Neural cell (in vitro differentiated cells): Measurements from ENCODE around the gene FOXL3.

Experiments used
- EZH2 ChIP-seq: fragments of 200-600, 300-800 bp; shearing (Covaris generic), sonication (generic); IDR thresholded peaks from 2 replicates; pipeline ENCODE4 v1.6.1; 2014; ENCODE audit warnings: antibody characterized with exemption, low read length, borderline replicate concordance, mild to moderate bottlenecking; ENCODE audit not compliant: insufficient read depth, poor library complexity, severe bottlenecking
- MXI1 ChIP-seq: fragments of 450-650 bp; conservative IDR thresholded peaks from 2 replicates; pipeline ENCODE4 v1.6.1; 2014; ENCODE audit warnings: antibody characterized with exemption, mild to moderate bottlenecking; ENCODE audit not compliant: poor library complexity, severe bottlenecking
- POLR2AphosphoS5 ChIP-seq: IDR thresholded peaks from 2 replicates; pipeline ENCODE4 v1.6.1; 2012
- RAD21 ChIP-seq: fragments of 450-650 bp; conservative IDR thresholded peaks from 2 replicates; pipeline ENCODE4 v1.6.1; 2014; ENCODE audit warnings: antibody characterized with exemption, mild to moderate bottlenecking, moderate library complexity
- SMC3 ChIP-seq: fragments of 450-650 bp; conservative IDR thresholded peaks from 2 replicates; pipeline ENCODE4 v1.6.1; 2014; ENCODE audit warnings: antibody characterized with exemption, mild to moderate bottlenecking, moderate library complexity; ENCODE audit not compliant: poor library complexity
- TAF1 ChIP-seq: IDR thresholded peaks from 2 replicates; pipeline ENCODE4 v1.6.1; 2012; ENCODE audit warnings: low read depth
- TF ChIP-seq, protein P1 (sequence below): fragments of 450-650 bp; IDR thresholded peaks from 2 replicates; pipeline ENCODE4 v1.5.1; 2014; ENCODE audit warnings: antibody characterized with exemption, mild to moderate bottlenecking, moderate library complexity; ENCODE audit not compliant: poor library complexity, severe bottlenecking
- TF ChIP-seq, protein P2 (sequence below): IDR thresholded peaks from 2 replicates; pipeline ENCODE4 v1.6.1; 2012; ENCODE audit warnings: borderline replicate concordance

DNA sequence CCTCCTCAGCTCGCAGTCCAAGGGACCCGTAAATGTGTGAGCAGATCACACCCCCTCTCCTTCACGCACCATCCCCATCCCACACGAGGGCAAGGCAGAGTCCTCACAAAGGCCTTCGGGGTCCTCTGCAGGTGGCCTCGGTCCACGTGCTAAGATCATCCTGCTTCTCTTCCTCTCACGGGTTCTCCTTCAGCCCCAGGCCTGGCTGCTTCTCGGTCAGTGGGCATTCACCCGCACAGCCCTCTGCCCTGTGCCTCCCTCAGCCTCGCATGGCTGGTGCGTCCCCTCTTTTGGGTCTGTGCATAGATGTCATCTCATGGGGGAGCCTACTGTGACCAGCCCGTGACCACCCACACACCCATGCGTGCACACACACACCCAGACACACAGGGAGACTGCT is 17.3 kb upstream of the FOXL3 start:
- no peak for TF ChIP-seq POLR2AphosphoS5
- no peak for TF ChIP-seq EZH2
- TF ChIP-seq, protein P1, sequence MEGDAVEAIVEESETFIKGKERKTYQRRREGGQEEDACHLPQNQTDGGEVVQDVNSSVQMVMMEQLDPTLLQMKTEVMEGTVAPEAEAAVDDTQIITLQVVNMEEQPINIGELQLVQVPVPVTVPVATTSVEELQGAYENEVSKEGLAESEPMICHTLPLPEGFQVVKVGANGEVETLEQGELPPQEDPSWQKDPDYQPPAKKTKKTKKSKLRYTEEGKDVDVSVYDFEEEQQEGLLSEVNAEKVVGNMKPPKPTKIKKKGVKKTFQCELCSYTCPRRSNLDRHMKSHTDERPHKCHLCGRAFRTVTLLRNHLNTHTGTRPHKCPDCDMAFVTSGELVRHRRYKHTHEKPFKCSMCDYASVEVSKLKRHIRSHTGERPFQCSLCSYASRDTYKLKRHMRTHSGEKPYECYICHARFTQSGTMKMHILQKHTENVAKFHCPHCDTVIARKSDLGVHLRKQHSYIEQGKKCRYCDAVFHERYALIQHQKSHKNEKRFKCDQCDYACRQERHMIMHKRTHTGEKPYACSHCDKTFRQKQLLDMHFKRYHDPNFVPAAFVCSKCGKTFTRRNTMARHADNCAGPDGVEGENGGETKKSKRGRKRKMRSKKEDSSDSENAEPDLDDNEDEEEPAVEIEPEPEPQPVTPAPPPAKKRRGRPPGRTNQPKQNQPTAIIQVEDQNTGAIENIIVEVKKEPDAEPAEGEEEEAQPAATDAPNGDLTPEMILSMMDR = no peak
- no peak for TF ChIP-seq TAF1
- TF ChIP-seq MXI1 = no peak
- TF ChIP-seq, protein P2, sequence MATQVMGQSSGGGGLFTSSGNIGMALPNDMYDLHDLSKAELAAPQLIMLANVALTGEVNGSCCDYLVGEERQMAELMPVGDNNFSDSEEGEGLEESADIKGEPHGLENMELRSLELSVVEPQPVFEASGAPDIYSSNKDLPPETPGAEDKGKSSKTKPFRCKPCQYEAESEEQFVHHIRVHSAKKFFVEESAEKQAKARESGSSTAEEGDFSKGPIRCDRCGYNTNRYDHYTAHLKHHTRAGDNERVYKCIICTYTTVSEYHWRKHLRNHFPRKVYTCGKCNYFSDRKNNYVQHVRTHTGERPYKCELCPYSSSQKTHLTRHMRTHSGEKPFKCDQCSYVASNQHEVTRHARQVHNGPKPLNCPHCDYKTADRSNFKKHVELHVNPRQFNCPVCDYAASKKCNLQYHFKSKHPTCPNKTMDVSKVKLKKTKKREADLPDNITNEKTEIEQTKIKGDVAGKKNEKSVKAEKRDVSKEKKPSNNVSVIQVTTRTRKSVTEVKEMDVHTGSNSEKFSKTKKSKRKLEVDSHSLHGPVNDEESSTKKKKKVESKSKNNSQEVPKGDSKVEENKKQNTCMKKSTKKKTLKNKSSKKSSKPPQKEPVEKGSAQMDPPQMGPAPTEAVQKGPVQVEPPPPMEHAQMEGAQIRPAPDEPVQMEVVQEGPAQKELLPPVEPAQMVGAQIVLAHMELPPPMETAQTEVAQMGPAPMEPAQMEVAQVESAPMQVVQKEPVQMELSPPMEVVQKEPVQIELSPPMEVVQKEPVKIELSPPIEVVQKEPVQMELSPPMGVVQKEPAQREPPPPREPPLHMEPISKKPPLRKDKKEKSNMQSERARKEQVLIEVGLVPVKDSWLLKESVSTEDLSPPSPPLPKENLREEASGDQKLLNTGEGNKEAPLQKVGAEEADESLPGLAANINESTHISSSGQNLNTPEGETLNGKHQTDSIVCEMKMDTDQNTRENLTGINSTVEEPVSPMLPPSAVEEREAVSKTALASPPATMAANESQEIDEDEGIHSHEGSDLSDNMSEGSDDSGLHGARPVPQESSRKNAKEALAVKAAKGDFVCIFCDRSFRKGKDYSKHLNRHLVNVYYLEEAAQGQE = no peak
- no peak for TF ChIP-seq SMC3
- no peak for TF ChIP-seq RAD21
